ENCODE data around the gene KRTAP19-5. TPM values are rescaled to one million over a fixed set of nuclear protein-coding genes. Genes with fewer than 3 reads are reported as not detected.

KRTAP19-5 gene
- total RNA-seq, 1 donor from 2014 or later, result not detected

DNA sequence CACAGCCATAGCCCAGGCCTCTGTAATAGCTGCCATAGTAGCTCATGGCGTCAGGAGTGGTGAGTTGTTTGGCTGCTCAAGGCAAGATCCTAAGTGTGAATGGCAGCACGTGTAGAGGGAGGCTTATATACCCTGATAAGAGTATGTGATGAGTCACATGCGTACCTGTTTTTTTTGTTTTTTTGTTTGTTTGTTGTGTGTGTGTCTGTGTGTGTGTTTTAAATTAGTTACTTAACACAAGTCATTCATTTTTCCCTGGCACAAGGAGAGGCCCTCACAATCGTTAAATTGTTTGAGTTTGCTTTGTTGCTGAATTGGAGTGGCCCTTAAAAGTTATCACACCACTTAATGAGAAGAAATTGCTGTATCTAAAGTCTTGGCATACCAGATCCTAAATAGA, 4.9 kb downstream of the KRTAP19-5 start, which contains the start of gene KRTAP19-4:
Gene KRTAP19-4, minus strand, starts transcription at position 101 of the 400 bp plus-strand sequence. Its CDS starts 55 bp downstream, at position 46.
- H3K27me3 Mint-ChIP-seq (ENCODE audit: unreplicated experiment), result no peaks in the 10 kb centered on the region
- no peak within 1 kb of the TSS for H3K27ac Mint-ChIP-seq (ENCODE audit: unreplicated experiment)
- TF ChIP-seq, protein P1, sequence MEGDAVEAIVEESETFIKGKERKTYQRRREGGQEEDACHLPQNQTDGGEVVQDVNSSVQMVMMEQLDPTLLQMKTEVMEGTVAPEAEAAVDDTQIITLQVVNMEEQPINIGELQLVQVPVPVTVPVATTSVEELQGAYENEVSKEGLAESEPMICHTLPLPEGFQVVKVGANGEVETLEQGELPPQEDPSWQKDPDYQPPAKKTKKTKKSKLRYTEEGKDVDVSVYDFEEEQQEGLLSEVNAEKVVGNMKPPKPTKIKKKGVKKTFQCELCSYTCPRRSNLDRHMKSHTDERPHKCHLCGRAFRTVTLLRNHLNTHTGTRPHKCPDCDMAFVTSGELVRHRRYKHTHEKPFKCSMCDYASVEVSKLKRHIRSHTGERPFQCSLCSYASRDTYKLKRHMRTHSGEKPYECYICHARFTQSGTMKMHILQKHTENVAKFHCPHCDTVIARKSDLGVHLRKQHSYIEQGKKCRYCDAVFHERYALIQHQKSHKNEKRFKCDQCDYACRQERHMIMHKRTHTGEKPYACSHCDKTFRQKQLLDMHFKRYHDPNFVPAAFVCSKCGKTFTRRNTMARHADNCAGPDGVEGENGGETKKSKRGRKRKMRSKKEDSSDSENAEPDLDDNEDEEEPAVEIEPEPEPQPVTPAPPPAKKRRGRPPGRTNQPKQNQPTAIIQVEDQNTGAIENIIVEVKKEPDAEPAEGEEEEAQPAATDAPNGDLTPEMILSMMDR (IDR thresholded peaks at IDR 0.05), result no peak
- no peaks in the 10 kb centered on the region for H3K9me3 Mint-ChIP-seq (ENCODE audit: unreplicated experiment)
- no peak for DNase-seq (ENCODE audit: extremely low spot score, unreplicated experiment)
- no peaks in the 10 kb centered on the region for H3K36me3 Mint-ChIP-seq (ENCODE audit: unreplicated experiment)
- H3K4me1 Mint-ChIP-seq (ENCODE audit: unreplicated experiment), result no peaks in the 10 kb centered on the region
- no peak within 1 kb of the TSS for H3K4me3 Mint-ChIP-seq (ENCODE audit: unreplicated experiment)

DNA sequence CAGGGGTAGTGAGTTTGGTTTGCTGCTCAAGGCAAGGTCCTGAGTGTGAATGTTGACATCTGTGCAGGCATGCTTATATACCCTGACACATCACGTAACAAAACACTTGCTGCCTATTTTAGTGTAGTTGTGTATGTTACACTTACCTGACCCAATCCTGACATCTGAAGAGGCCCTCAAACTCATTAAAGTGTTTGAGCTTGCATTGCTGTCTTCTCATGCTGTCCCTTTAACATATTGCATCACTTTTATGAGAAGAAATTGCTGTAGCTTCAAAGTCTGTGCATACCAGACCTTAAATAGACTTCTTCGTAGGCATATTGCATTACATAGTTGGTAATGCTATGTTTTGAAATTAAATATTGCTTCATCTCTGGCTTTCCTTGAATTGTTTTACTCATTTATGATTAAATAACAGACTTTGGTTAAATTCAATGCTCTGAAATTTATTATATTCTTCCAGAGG, 9.9 kb downstream of the KRTAP19-5 start, which contains the start of gene KRTAP19-3:
Gene KRTAP19-3, minus strand, starts transcription at position 51 of the 466 bp plus-strand sequence. CDS start 56 bp downstream, outside the sequence.
- Mint-ChIP-seq H3K4me1 (ENCODE audit: unreplicated experiment) (no peaks in the 10 kb centered on the region), H3K27ac (ENCODE audit: unreplicated experiment) (no peak within 1 kb of the TSS), H3K9me3 (ENCODE audit: unreplicated experiment) (peaks cover 4% of the 10 kb centered on the region), H3K27me3 (ENCODE audit: unreplicated experiment) (no peaks in the 10 kb centered on the region), H3K36me3 (ENCODE audit: unreplicated experiment) (no peaks in the 10 kb centered on the region), H3K4me3 (ENCODE audit: unreplicated experiment) (no peak within 1 kb of the TSS)
- TF ChIP-seq, protein P1 (IDR thresholded peaks at IDR 0.05), result no peak
- no peak for DNase-seq (ENCODE audit: extremely low spot score, unreplicated experiment)

DNA sequence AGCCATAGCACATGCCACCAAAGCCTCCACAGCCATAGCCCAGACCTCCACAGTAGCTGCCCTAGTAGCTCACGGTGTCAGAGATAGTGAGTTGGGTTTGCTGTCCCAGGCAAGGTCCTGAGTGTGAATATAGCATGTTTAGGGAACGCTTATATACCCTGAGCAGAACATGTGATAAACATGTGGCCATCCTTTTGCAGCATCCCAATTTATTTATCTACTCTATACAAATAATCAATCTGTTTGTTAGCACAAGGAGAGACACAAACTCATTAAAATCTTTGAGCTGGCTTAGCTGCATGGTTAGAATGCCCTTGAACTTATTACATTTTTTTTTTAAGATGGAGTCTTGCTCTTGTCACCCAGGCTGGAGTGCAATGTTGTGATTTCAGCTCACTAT, 14.6 kb downstream of the KRTAP19-5 start, which contains the start of gene KRTAP19-2:
Gene KRTAP19-2, minus strand, starts transcription at position 101 of the 400 bp plus-strand sequence. Its CDS starts 88 bp downstream, at position 13.
- Mint-ChIP-seq H3K4me3 (ENCODE audit: unreplicated experiment) (no peak within 1 kb of the TSS), H3K27ac (ENCODE audit: unreplicated experiment) (no peak within 1 kb of the TSS), H3K9me3 (ENCODE audit: unreplicated experiment) (peaks cover 4% of the 10 kb centered on the region), H3K27me3 (ENCODE audit: unreplicated experiment) (no peaks in the 10 kb centered on the region), H3K4me1 (ENCODE audit: unreplicated experiment) (no peaks in the 10 kb centered on the region), H3K36me3 (ENCODE audit: unreplicated experiment) (no peaks in the 10 kb centered on the region)
- no peak for DNase-seq (ENCODE audit: extremely low spot score, unreplicated experiment)
- TF ChIP-seq, protein P1 (IDR thresholded peaks at IDR 0.05), result no peak

DNA sequence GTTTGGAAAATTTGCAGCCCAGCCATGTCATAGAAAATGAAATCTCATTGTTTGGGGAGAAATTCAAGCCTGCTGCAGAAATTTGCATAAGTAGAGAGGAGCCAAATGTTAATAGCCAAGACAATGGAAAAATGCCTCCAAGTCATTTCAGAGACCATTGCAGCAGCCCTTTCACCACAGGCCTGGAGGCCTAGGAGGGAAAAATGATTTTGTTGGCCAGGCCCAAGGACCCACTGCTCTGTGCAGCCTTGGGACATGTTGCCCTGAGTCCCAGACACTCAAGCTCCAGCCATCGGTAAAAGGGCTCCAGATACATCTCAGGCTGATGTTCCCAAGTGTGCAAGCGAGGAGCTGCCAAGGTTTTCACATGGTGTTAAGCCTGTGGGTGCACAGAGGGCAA, 15.8 kb downstream of the KRTAP19-5 start:
- H3K4me3 Mint-ChIP-seq (ENCODE audit: unreplicated experiment), result no peak overlapping the region

DNA sequence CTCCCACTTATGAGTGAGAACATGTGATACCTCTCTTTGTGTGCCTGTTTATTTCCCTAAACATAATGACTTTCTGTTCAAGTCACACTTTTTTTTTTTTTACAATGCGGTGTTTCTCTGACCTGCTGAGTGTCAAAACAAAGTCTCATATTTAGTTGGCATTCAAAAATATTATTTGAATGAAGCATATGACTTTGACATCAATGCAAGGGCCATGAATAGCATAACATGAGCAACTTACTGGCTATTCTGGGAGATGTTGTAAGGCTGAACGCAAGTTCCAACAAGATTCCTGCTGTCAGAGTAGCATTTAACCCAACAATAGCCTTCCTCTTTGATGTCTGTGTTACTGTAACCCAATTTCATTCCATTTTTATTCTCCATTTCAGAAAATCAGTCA, 19.8 kb downstream of the KRTAP19-5 start:
- Mint-ChIP-seq H3K36me3 (ENCODE audit: unreplicated experiment) (no peaks in the 10 kb centered on the region), H3K4me3 (ENCODE audit: unreplicated experiment) (no peak overlapping the region), H3K4me1 (ENCODE audit: unreplicated experiment) (no peaks in the 10 kb centered on the region), H3K9me3 (ENCODE audit: unreplicated experiment) (no peaks in the 10 kb centered on the region), H3K27me3 (ENCODE audit: unreplicated experiment) (no peaks in the 10 kb centered on the region), H3K27ac (ENCODE audit: unreplicated experiment) (no peak overlapping the region)
- no peak for DNase-seq (ENCODE audit: extremely low spot score, unreplicated experiment)
- TF ChIP-seq, protein P1 (IDR thresholded peaks at IDR 0.05), result no peak

More for the DNA sequence above, 15.8 kb downstream of the KRTAP19-5 start:
- no peaks in the 10 kb centered on the region for H3K9me3 Mint-ChIP-seq (ENCODE audit: unreplicated experiment)
- TF ChIP-seq, protein P1 (IDR thresholded peaks at IDR 0.05), result no peak
- no peaks in the 10 kb centered on the region for H3K27me3 Mint-ChIP-seq (ENCODE audit: unreplicated experiment)
- no peak for DNase-seq (ENCODE audit: extremely low spot score, unreplicated experiment)
- no peaks in the 10 kb centered on the region for H3K4me1 Mint-ChIP-seq (ENCODE audit: unreplicated experiment)
- H3K36me3 Mint-ChIP-seq (ENCODE audit: unreplicated experiment), result no peaks in the 10 kb centered on the region
- no peak overlapping the region for H3K27ac Mint-ChIP-seq (ENCODE audit: unreplicated experiment)

Measured in osteocyte (in vitro differentiated cells).